Spleen (tissue), 11 donors: ENCODE results near the gene TAF8. TPM values are rescaled to one million over a fixed set of nuclear protein-coding genes. Genes with fewer than 3 reads are reported as not detected.

ENCODE experiments used
- DNase-seq: peaks from one replicate; pipeline ENCODE4 v3.0.0-alpha.2; 2020
- H3K27ac ChIP-seq, 8 donors: fragments of 200-600 bp; sonication (generic) in 7 of 8; 1 replicate in 4 of 8; 2 replicates in 4 of 8; pipeline versions ENCODE4 v1.5.0 to v1.8.0; 2016 to 2021; ENCODE audit warnings: inconsistent platforms in 4 of 8, mild to moderate bottlenecking in 4 of 8, moderate library complexity in 1 of 8
- H3K27me3 ChIP-seq, 7 donors: fragments of 200-600 bp; sonication (generic) in 6 of 7; replicated peaks in 1 of 7; 1 replicate in 4 of 7; 2 replicates in 3 of 7; pipeline versions ENCODE4 v1.5.0 to v1.8.0; 2016 to 2021; ENCODE audit warnings: inconsistent platforms in 3 of 7, mild to moderate bottlenecking in 1 of 7
- H3K36me3 ChIP-seq, 6 donors: fragments of 200-600 bp; sonication (generic) in 5 of 6; 1 replicate in 4 of 6; 2 replicates in 2 of 6; pipeline versions ENCODE4 v1.5.0 to v1.8.0; 2016 to 2021; ENCODE audit warnings: inconsistent platforms in 2 of 6
- H3K4me1 ChIP-seq, 6 donors: fragments of 200-600 bp; sonication (generic) in 5 of 6; 1 replicate in 3 of 6; 2 replicates in 3 of 6; pipeline versions ENCODE4 v1.5.0 to v1.8.0; 2016 to 2021; ENCODE audit warnings: inconsistent platforms in 3 of 6
- H3K4me3 ChIP-seq, 8 donors: fragments of 200-600 bp; sonication (generic) in 7 of 8; 1 replicate in 4 of 8; 2 replicates in 4 of 8; pipeline versions ENCODE4 v1.5.0 to v1.8.0; 2016 to 2021; ENCODE audit warnings: inconsistent platforms in 4 of 8, mild to moderate bottlenecking in 4 of 8, moderate library complexity in 2 of 8
- H3K9me3 ChIP-seq, 8 donors: fragments of 200-600 bp; sonication (generic) in 7 of 8; 1 replicate in 4 of 8; 2 replicates in 4 of 8; pipeline versions ENCODE4 v1.5.0 to v1.8.0; 2016 to 2021; ENCODE audit warnings: inconsistent platforms in 4 of 8
- CTCF ChIP-seq, 11 experiments: fragments of 200-600 bp in 7 of 11; fragments of 450-650 bp in 4 of 11; sonication (generic) in 4 of 11; IDR thresholded peaks in 8 of 11; conservative IDR thresholded peaks in 3 of 11; 1 replicate in 7 of 11; 2 replicates in 4 of 11; pipeline versions ENCODE4 v1.4.0 to v1.8.0; 2016 to 2021; ENCODE audit warnings: antibody characterized with exemption in 11 of 11, inconsistent platforms in 4 of 11, mild to moderate bottlenecking in 1 of 11
- POLR2A ChIP-seq, 3 donors: fragments of 450-650 bp; IDR thresholded peaks; one replicate each; pipeline ENCODE4 v1.5.1; 2017; ENCODE audit warnings: antibody characterized with exemption in 3 of 3, mild to moderate bottlenecking in 1 of 3
- POLR2AphosphoS5 ChIP-seq, 3 donors: sonication (generic); formaldehyde crosslinking; IDR thresholded peaks; one replicate each; pipeline ENCODE4 v1.5.1; 2017; ENCODE audit warnings: antibody characterized with exemption in 3 of 3
- WGBS, 5 donors: extraction: QIAGEN DNeasy Blood & Tissue Kit in 3 of 5; methylation state at CpG; one replicate each; pipeline versions ENCODE4 v1.1.5 to v1.1.7; 2013 to 2018; 5-methylcytosine and 5-hydroxymethylcytosine counted together
- intact Hi-C: fragments of 100-400 bp; cut with DNase I; formaldehyde crosslinking; loops from one replicate; pipeline ENCODE4 v1.15.0; 2023; ENCODE audit warnings: low total_unique reads
- polyA plus RNA-seq, 3 donors: library from polyadenylated mRNA; stranded (reverse); fragments of 200-250 nt; gene quantifications; one replicate each; pipeline ENCODE4 v1.2.1, GENCODE V29; 2013
- total RNA-seq, 7 donors: library from RNA; depleted of rRNA in 3 of 7; stranded (reverse); fragments of >200 nt in 3 of 7; fragmentation: NEBNext Ultra II Directional in 4 of 7; extraction: Animal tissue kit (Norgen Biotek cat#: 25700) in 4 of 7; gene quantifications; one replicate each; pipeline versions ENCODE4 v1.1.0 to v1.2.1, GENCODE V29; 2016 to 2021
- donor health status: healthy with polysubstance abuse.
- donor health status: DM: no; HTN: no; CAD: no; lungs with moderate emphysema.
- donor health status: DM: no; HTN: no; CAD: no.
- donor health status: Bipolar disorder and iron deficiency.
- donor health status: healthy.
- donor health status: DM: no; HTN: no; CAD: no.
- donor health status: DM: yes; HTN: yes; CAD: no.

The TAF8 gene
- total and polyA plus RNA-seq, 10 donors = 8.2 to 56.3 (median 35.4) TPM

GRCh38 chr6:42105156-42105648 lies 54.9 kb downstream of the TAF8 start:
- Histone ChIP-seq H3K4me1 (peaks cover 3 to 24% (median 14%) of the 10 kb centered on the region in 6 donors), H3K4me3 (peak overlapping the region in 1 of 8 donors; percentile 73), H3K27ac (no peak overlapping the region), H3K36me3 (no peaks in the 10 kb centered on the region), H3K9me3 (peaks cover 0 to 4% (median under 1%) of the 10 kb centered on the region in 8 donors), H3K27me3 (peaks cover 0 to 27% (median 7%) of the 10 kb centered on the region in 7 donors)
- no peak for DNase-seq
- 75 to 81% (median 78%) methylated on average over 9 to 17 of the region's 17 CpGs for WGBS, 5 donors
- intact Hi-C loops = no loop called here
- TF ChIP-seq CTCF (IDR thresholded peaks at IDR 0.05 in 8 of 11, conservative IDR thresholded peaks at IDR 0.05 in 3 of 11) = no peak
- TF ChIP-seq POLR2AphosphoS5 (IDR thresholded peaks at IDR 0.05) = no peak
- no peak for TF ChIP-seq POLR2A (IDR thresholded peaks at IDR 0.05)

GRCh38 chr6:42105709-42106108 lies 55.4 kb downstream of the TAF8 start:
- intact Hi-C loops = no loop called here
- H3K4me1 ChIP-seq = peaks cover 3 to 20% (median 13%) of the 10 kb centered on the region in 6 donors
- H3K4me3 ChIP-seq = no peak overlapping the region
- WGBS, 5 donors = 85 to 100% (median 90%) methylated on average over 1 of the region's 1 CpG
- H3K36me3 ChIP-seq = no peaks in the 10 kb centered on the region
- no peak overlapping the region for H3K27ac ChIP-seq
- peaks cover 0 to 9% (median 3%) of the 10 kb centered on the region in 8 donors for H3K9me3 ChIP-seq
- H3K27me3 ChIP-seq = peaks cover 0 to 27% (median 7%) of the 10 kb centered on the region in 7 donors
- TF ChIP-seq CTCF (IDR thresholded peaks at IDR 0.05 in 8 of 11, conservative IDR thresholded peaks at IDR 0.05 in 3 of 11) (no peak), POLR2AphosphoS5 (IDR thresholded peaks at IDR 0.05) (no peak), POLR2A (IDR thresholded peaks at IDR 0.05) (no peak)
- no peak for DNase-seq

GRCh38 chr6:42106112-42107023 lies 56.0 kb downstream of the TAF8 start:
- Histone ChIP-seq H3K27ac (no peak overlapping the region), H3K9me3 (peaks cover 0 to 12% (median 4%) of the 10 kb centered on the region in 8 donors), H3K4me3 (no peak overlapping the region), H3K36me3 (no peaks in the 10 kb centered on the region), H3K4me1 (peaks cover 3 to 19% (median 13%) of the 10 kb centered on the region in 6 donors), H3K27me3 (peaks cover 0 to 27% (median 7%) of the 10 kb centered on the region in 7 donors)
- TF ChIP-seq CTCF (IDR thresholded peaks at IDR 0.05 in 8 of 11, conservative IDR thresholded peaks at IDR 0.05 in 3 of 11) = no peak
- no peak for TF ChIP-seq POLR2AphosphoS5 (IDR thresholded peaks at IDR 0.05)
- no peak for TF ChIP-seq POLR2A (IDR thresholded peaks at IDR 0.05)
- DNase-seq = no peak
- intact Hi-C loops = no loop called here
- WGBS, 5 donors = 79 to 85% (median 83%) methylated on average over 16 to 19 of the region's 19 CpGs

DNA sequence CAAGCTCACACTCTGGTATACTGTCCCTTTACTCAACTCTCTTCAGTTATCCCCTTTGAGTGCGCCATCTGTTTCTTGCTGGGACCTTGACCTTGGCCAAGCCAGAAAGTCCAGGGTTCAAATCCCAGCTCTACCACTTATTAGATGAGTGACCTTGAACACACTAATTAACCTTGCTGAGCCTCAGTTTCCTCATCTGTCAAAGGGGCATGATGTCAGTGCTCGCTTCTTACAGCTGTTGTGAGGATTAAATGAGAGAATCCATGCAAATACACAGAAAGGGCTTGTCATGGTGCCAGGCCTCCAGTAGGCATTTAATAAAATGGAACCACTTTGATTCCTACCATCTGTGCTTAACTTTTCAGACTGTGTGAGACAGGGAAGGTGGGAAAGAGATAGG lies 57.7 kb downstream of the TAF8 start:
- peaks cover 0 to 12% (median 4%) of the 10 kb centered on the region in 8 donors for H3K9me3 ChIP-seq
- TF ChIP-seq POLR2AphosphoS5 (IDR thresholded peaks at IDR 0.05) (no peak), CTCF (IDR thresholded peaks at IDR 0.05 in 8 of 11, conservative IDR thresholded peaks at IDR 0.05 in 3 of 11) (no peak), POLR2A (IDR thresholded peaks at IDR 0.05) (no peak)
- peaks cover 3 to 19% (median 13%) of the 10 kb centered on the region in 6 donors for H3K4me1 ChIP-seq
- no peak for DNase-seq
- H3K27me3 ChIP-seq = peaks cover 0 to 30% (median 7%) of the 10 kb centered on the region in 7 donors
- WGBS, 5 donors = 92 to 97% (median 94%) methylated on average over 2 of the region's 2 CpGs
- intact Hi-C loops = no loop called here
- no peak overlapping the region for H3K27ac ChIP-seq
- no peaks in the 10 kb centered on the region for H3K36me3 ChIP-seq
- no peak overlapping the region for H3K4me3 ChIP-seq
